MM.1S (cell line): ENCODE measurements around the gene KDM2A.

Experiments used
- DNase-seq: peaks from one replicate; pipeline ENCODE4 v3.0.0-alpha.2; 2015
- H2AFZ ChIP-seq: fragments of 300-600 bp; sonication (generic); 2 replicates; pipeline ENCODE4 v1.6.0; 2016; ENCODE audit warnings: antibody characterized with exemption, low read length
- H3F3A ChIP-seq: fragments of 300-600 bp; sonication (generic); 2 replicates; pipeline ENCODE4 v1.6.1; 2016; ENCODE audit warnings: mild to moderate bottlenecking, antibody characterized with exemption, low read length, moderate library complexity, mixed read lengths; ENCODE audit not compliant: insufficient read depth
- H3K27ac ChIP-seq: fragments of 300-600 bp; sonication (generic); 2 replicates; pipeline ENCODE4 v1.5.1; 2016; ENCODE audit warnings: mild to moderate bottlenecking, low read length
- H3K27me3 ChIP-seq: fragments of 300-600 bp; sonication (generic); replicated peaks from 2 replicates; pipeline ENCODE4 v1.6.0; 2016; ENCODE audit warnings: low read length; ENCODE audit not compliant: insufficient read depth
- H3K36me3 ChIP-seq: fragments of 300-600 bp; sonication (generic); replicated peaks from 2 replicates; pipeline ENCODE4 v1.6.1; 2016; ENCODE audit warnings: mild to moderate bottlenecking, low read length, mixed read lengths; ENCODE audit not compliant: insufficient read depth
- H3K4me1 ChIP-seq: fragments of 300-600 bp; sonication (generic); 2 replicates; pipeline ENCODE4 v1.6.1; 2016; ENCODE audit warnings: low read length, mixed read lengths
- H3K4me2 ChIP-seq: fragments of 300-600 bp; sonication (generic); 2 replicates; pipeline ENCODE4 v1.6.0; 2016; ENCODE audit warnings: low read depth, low read length
- H3K4me3 ChIP-seq: fragments of 300-600 bp; sonication (generic); 2 replicates; pipeline ENCODE4 v1.5.1; 2016; ENCODE audit warnings: low read length, mixed read lengths
- H3K79me2 ChIP-seq: fragments of 300-600 bp; sonication (generic); 2 replicates; pipeline ENCODE4 v1.6.1; 2016; ENCODE audit warnings: mixed run types, low read length, mixed read lengths
- H3K9ac ChIP-seq: fragments of 300-600 bp; sonication (generic); 2 replicates; pipeline ENCODE4 v1.6.1; 2016; ENCODE audit warnings: low read length, mixed read lengths
- H3K9me2 ChIP-seq: fragments of 300-600 bp; sonication (generic); replicated peaks from 2 replicates; pipeline ENCODE4 v1.6.1; 2016; ENCODE audit warnings: mild to moderate bottlenecking, low read length, mixed read lengths; ENCODE audit not compliant: insufficient read depth
- H3K9me3 ChIP-seq: fragments of 300-600 bp; sonication (generic); replicated peaks from 2 replicates; pipeline ENCODE4 v1.6.1; 2016; ENCODE audit warnings: mild to moderate bottlenecking, low read length, mixed read lengths; ENCODE audit not compliant: insufficient read depth
- H4K20me1 ChIP-seq: fragments of 300-600 bp; sonication (generic); 2 replicates; pipeline ENCODE4 v1.6.1; 2016; ENCODE audit warnings: mild to moderate bottlenecking, low read length, moderate library complexity, mixed read lengths; ENCODE audit not compliant: insufficient read depth
- EZH2 ChIP-seq: fragments of 300-600 bp; sonication (generic); optimal IDR thresholded peaks from 2 replicates; pipeline ENCODE3; 2017; ENCODE audit warnings: low read depth, mild to moderate bottlenecking, antibody characterized with exemption, low read length, mixed read lengths
- EZH2phosphoT487 ChIP-seq: fragments of 300-600 bp; sonication (generic); IDR thresholded peaks from 2 replicates; pipeline ENCODE4 v1.6.1; 2018; ENCODE audit warnings: antibody characterized with exemption, low read length
- TF ChIP-seq, protein P1 (sequence below): fragments of 300-600 bp; sonication (generic); IDR thresholded peaks from 2 replicates; pipeline ENCODE4 v1.5.1; 2016; ENCODE audit warnings: antibody characterized with exemption, low read length, mixed read lengths

Gene KDM2A

DNA sequence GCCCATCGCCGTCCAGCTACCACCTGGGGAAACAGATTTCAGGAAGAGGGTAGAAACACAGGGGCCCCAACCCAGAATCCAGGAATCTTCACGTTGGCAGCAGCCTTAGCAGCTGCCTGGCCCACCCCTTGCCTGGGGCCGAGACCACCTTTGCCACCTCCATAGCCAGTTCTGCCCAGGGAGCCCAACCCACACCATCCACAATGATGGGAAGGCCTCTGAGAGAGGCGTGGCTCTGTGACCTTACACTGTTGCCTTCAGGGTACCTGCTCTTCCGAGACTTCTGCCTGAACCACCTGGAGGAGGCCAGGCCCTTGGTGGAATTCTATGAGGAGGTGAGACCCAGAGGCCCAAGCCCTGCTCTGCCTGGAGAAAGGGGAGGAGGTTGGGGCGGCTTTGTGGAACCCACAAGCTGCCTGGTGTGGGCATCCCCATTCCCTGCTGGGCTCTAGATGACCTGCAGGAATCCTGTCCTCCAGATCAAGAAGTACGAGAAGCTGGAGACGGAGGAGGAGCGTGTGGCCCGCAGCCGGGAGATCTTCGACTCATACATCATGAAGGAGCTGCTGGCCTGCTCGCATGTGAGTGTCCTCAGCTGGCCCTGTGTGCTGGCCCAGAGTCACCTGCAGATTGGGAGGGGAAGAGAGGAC is 160.0 kb downstream of the KDM2A start:
- Histone ChIP-seq H3K9ac (no peak overlapping the region), H3K9me2 (no peaks in the 10 kb centered on the region), H3K4me1 (peaks cover 41% of the 10 kb centered on the region), H3K27me3 (no peaks in the 10 kb centered on the region), H3K4me2 (no peak overlapping the region), H2AFZ (no peak overlapping the region), H3F3A (peaks cover 32% of the 10 kb centered on the region), H3K4me3 (no peak overlapping the region), H3K27ac (peak overlapping the region; percentile 92; the same call in 1 of the 2 replicates), H3K79me2 (peaks cover 95% of the 10 kb centered on the region), H3K9me3 (no peaks in the 10 kb centered on the region), H4K20me1 (no peaks in the 10 kb centered on the region), H3K36me3 (peaks cover 17% of the 10 kb centered on the region)
- TF ChIP-seq, protein P1, sequence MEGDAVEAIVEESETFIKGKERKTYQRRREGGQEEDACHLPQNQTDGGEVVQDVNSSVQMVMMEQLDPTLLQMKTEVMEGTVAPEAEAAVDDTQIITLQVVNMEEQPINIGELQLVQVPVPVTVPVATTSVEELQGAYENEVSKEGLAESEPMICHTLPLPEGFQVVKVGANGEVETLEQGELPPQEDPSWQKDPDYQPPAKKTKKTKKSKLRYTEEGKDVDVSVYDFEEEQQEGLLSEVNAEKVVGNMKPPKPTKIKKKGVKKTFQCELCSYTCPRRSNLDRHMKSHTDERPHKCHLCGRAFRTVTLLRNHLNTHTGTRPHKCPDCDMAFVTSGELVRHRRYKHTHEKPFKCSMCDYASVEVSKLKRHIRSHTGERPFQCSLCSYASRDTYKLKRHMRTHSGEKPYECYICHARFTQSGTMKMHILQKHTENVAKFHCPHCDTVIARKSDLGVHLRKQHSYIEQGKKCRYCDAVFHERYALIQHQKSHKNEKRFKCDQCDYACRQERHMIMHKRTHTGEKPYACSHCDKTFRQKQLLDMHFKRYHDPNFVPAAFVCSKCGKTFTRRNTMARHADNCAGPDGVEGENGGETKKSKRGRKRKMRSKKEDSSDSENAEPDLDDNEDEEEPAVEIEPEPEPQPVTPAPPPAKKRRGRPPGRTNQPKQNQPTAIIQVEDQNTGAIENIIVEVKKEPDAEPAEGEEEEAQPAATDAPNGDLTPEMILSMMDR: no peak
- TF ChIP-seq EZH2: no peak
- no peak for TF ChIP-seq EZH2phosphoT487
- no peak for DNase-seq

DNA sequence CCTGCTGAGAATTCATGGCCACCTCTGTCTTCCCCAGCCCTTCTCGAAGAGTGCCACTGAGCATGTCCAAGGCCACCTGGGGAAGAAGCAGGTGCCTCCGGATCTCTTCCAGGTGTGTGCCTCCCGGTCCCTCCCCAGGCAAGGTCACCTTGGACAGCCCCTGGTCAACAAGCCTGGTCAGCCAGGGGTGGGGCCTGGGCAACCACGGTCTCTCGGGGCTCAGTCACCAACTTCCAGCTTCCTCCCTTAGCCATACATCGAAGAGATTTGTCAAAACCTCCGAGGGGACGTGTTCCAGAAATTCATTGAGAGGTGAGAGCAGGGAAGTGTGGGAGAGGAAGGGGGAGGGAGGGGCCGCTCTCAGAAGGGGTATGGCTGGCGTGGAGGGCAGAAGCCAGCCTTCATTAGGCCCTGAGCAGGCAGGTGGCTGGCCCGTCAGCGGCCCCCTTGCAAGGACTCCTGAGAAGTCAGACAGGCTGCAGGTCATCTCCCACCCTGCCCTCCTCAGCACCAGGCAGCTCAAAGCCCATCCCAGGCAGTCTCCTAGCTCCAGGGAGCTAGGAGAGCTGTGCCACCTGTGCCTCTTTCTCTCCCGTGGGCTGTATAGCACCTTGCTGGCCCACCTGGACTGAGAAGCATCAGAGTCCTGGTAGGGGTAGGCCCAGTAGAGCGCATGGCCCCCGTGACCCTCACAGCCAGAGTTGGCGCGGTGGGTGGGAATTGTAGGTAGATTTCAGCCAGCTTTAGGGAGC is 160.7 kb downstream of the KDM2A start:
- peaks cover 36% of the 10 kb centered on the region for H3K4me1 ChIP-seq
- H3K9me3 ChIP-seq: no peaks in the 10 kb centered on the region
- peaks cover 91% of the 10 kb centered on the region for H3K79me2 ChIP-seq
- no peak overlapping the region for H2AFZ ChIP-seq
- H3K4me2 ChIP-seq: no peak overlapping the region
- no peak overlapping the region for H3K9ac ChIP-seq
- H4K20me1 ChIP-seq: no peaks in the 10 kb centered on the region
- H3K4me3 ChIP-seq: no peak overlapping the region
- H3K36me3 ChIP-seq: peaks cover 19% of the 10 kb centered on the region
- H3K9me2 ChIP-seq: no peaks in the 10 kb centered on the region
- H3F3A ChIP-seq: peaks cover 32% of the 10 kb centered on the region
- TF ChIP-seq, protein P1: no peak
- no peak for TF ChIP-seq EZH2phosphoT487
- TF ChIP-seq EZH2: no peak
- H3K27me3 ChIP-seq: no peaks in the 10 kb centered on the region
- no peak for DNase-seq
- H3K27ac ChIP-seq: no peak overlapping the region

DNA sequence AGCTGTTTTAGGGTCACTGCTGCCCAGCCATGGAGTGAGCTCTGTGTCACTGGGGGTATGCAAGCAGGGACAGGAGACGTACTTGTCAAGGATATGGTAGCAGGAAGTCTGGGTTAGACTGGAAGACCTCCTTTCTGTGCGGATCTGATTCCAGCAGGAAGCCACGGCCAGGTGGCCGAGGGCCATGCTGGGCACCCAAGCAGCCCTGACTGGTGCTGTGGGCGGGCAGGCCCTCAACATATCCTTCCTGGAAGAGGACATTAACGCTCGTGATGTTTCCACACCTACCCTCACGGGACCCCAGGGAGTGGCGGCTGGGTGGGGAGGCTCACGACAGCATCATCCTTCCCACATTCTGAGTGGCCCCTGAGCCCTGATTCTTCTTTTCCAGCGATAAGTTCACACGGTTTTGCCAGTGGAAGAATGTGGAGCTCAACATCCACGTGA is 161.3 kb downstream of the KDM2A start:
- Histone ChIP-seq H3K27ac (no peak overlapping the region), H3K9ac (no peak overlapping the region), H2AFZ (no peak overlapping the region), H3K4me1 (peaks cover 32% of the 10 kb centered on the region), H3K79me2 (peaks cover 85% of the 10 kb centered on the region), H3K27me3 (no peaks in the 10 kb centered on the region), H3K36me3 (peaks cover 23% of the 10 kb centered on the region), H3K4me3 (no peak overlapping the region), H3K9me2 (no peaks in the 10 kb centered on the region), H3K9me3 (no peaks in the 10 kb centered on the region), H3K4me2 (no peak overlapping the region), H4K20me1 (no peaks in the 10 kb centered on the region), H3F3A (peaks cover 31% of the 10 kb centered on the region)
- no peak for TF ChIP-seq EZH2phosphoT487
- TF ChIP-seq EZH2: no peak
- TF ChIP-seq, protein P1: no peak
- DNase-seq: no peak
